Astrocyte (in vitro differentiated cells and primary cell): ENCODE results near the gene FAM240A. TPM values are rescaled to one million over a fixed set of nuclear protein-coding genes. Genes with fewer than 3 reads are reported as not detected.

Experiments
- DNase-seq: peaks from one replicate; pipeline ENCODE4 v3.0.0-alpha.2; 2010; ENCODE audit warnings: low read depth
- FAIRE-seq: peaks from 2 replicates; lab custom pipeline; 2011; peaks lifted over from hg19 to GRCh38; lab: Jason Lieb, UNC
- H2AFZ ChIP-seq: 2 replicates; pipeline ENCODE4 v1.6.0; 2012; ENCODE audit warnings: low read depth, low read length, inconsistent platforms
- H3K27ac ChIP-seq: 2 replicates; pipeline ENCODE4 v1.5.1; 2011; ENCODE audit warnings: low read depth, low read length, inconsistent platforms
- H3K27me3 ChIP-seq: 2 replicates; pipeline ENCODE4 v1.6.0; 2011; ENCODE audit warnings: low read length, inconsistent platforms; ENCODE audit not compliant: insufficient read depth
- H3K36me3 ChIP-seq: 2 replicates; pipeline ENCODE4 v1.5.1; 2011; ENCODE audit warnings: low read length, inconsistent platforms; ENCODE audit not compliant: insufficient read depth
- H3K4me1 ChIP-seq: 2 replicates; pipeline ENCODE4 v1.5.1; 2011; ENCODE audit warnings: low read length, inconsistent platforms; ENCODE audit not compliant: insufficient read depth
- H3K4me2 ChIP-seq: 2 replicates; pipeline ENCODE4 v1.6.0; 2012; ENCODE audit warnings: low read length, inconsistent platforms
- H3K4me3 ChIP-seq: 2 replicates; pipeline ENCODE4 v1.5.1; 2011; ENCODE audit warnings: low read depth, mild to moderate bottlenecking, low read length, inconsistent platforms; ENCODE audit not compliant: insufficient read depth
- H3K79me2 ChIP-seq: 2 replicates; pipeline ENCODE4 v1.6.0; 2012; ENCODE audit warnings: mild to moderate bottlenecking, low read length, inconsistent platforms; ENCODE audit not compliant: insufficient read depth
- H3K9ac ChIP-seq: 2 replicates; pipeline ENCODE4 v1.6.0; 2012; ENCODE audit warnings: mild to moderate bottlenecking, low read length, inconsistent platforms
- H3K9me3 ChIP-seq: 2 replicates; pipeline ENCODE4 v1.5.1; 2012; ENCODE audit warnings: low read depth, mild to moderate bottlenecking, low read length, inconsistent platforms; ENCODE audit not compliant: insufficient read depth
- H4K20me1 ChIP-seq: 2 replicates; pipeline ENCODE4 v1.6.0; 2012; ENCODE audit warnings: low read length, inconsistent platforms; ENCODE audit not compliant: insufficient read depth
- H3K27ac Mint-ChIP-seq: one replicate; pipeline ENCODE4 v1.8.0; 2021; ENCODE audit warnings: mild to moderate bottlenecking, mixed read lengths; ENCODE audit not compliant: unreplicated experiment
- H3K27me3 Mint-ChIP-seq: one replicate; pipeline ENCODE4 v1.8.0; 2021; ENCODE audit warnings: low read depth, mixed read lengths; ENCODE audit not compliant: unreplicated experiment
- H3K36me3 Mint-ChIP-seq: one replicate; pipeline ENCODE4 v1.8.0; 2021; ENCODE audit warnings: low read depth, mixed read lengths; ENCODE audit not compliant: unreplicated experiment
- H3K4me1 Mint-ChIP-seq: one replicate; pipeline ENCODE4 v1.8.0; 2021; ENCODE audit warnings: low read depth, mixed read lengths; ENCODE audit not compliant: unreplicated experiment
- H3K4me3 Mint-ChIP-seq: one replicate; pipeline ENCODE4 v1.8.0; 2021; ENCODE audit warnings: mild to moderate bottlenecking, moderate library complexity, mixed read lengths; ENCODE audit not compliant: unreplicated experiment
- H3K9me3 Mint-ChIP-seq: one replicate; pipeline ENCODE4 v1.8.0; 2021; ENCODE audit warnings: mild to moderate bottlenecking, mixed read lengths; ENCODE audit not compliant: unreplicated experiment
- CTCF ChIP-seq: IDR thresholded peaks from 2 replicates; pipeline ENCODE4 v1.5.1; 2011; ENCODE audit warnings: low read depth, mild to moderate bottlenecking, inconsistent platforms, low read length, moderate library complexity; ENCODE audit not compliant: insufficient read depth
- EZH2 ChIP-seq: IDR thresholded peaks from 2 replicates; pipeline ENCODE4 v1.6.1; 2012; ENCODE audit warnings: mild to moderate bottlenecking, low read length, inconsistent platforms; ENCODE audit not compliant: insufficient read depth
- total RNA-seq: library from RNA; stranded (reverse); gene quantifications from 2 replicates; pipeline ENCODE4 v1.2.1, GENCODE V29; 2021

FAM240A gene
- total RNA-seq, 1 donor from 2014 or later, result not detected

GRCh38 chr3:46667657-46668056, 55.3 kb downstream of the FAM240A start:
- peaks cover 10% of the 10 kb centered on the region for H3K4me1 Mint-ChIP-seq
- H3K27ac Mint-ChIP-seq, result no peak overlapping the region
- H3K4me1 ChIP-seq, result peaks cover 9% of the 10 kb centered on the region
- H3K4me2 ChIP-seq, result no peak overlapping the region
- peaks cover 2% of the 10 kb centered on the region for H3K36me3 Mint-ChIP-seq
- TF ChIP-seq CTCF (no peak), EZH2 (no peak)
- DNase-seq (no peak), FAIRE-seq (no peak)
- H3K79me2 ChIP-seq, result no peaks in the 10 kb centered on the region
- peaks cover 34% of the 10 kb centered on the region for H3K27me3 Mint-ChIP-seq
- H3K4me3 Mint-ChIP-seq, result no peak overlapping the region
- no peak overlapping the region for H2AFZ ChIP-seq
- H3K9ac ChIP-seq, result no peak overlapping the region
- no peak overlapping the region for H3K4me3 ChIP-seq
- H3K27ac ChIP-seq, result no peak overlapping the region
- H4K20me1 ChIP-seq, result no peaks in the 10 kb centered on the region
- peaks cover under 1% of the 10 kb centered on the region for H3K9me3 Mint-ChIP-seq
- H3K27me3 ChIP-seq, result no peaks in the 10 kb centered on the region
- H3K9me3 ChIP-seq, result no peaks in the 10 kb centered on the region
- H3K36me3 ChIP-seq, result no peaks in the 10 kb centered on the region

GRCh38 chr3:46668116-46668515, 55.8 kb downstream of the FAM240A start:
- Histone ChIP-seq H3K4me2 (no peak overlapping the region), H3K27ac (no peak overlapping the region), H3K4me3 (no peak overlapping the region), H3K4me1 (peaks cover 5% of the 10 kb centered on the region), H3K9ac (no peak overlapping the region), H3K9me3 (no peaks in the 10 kb centered on the region), H3K36me3 (no peaks in the 10 kb centered on the region), H4K20me1 (no peaks in the 10 kb centered on the region), H3K27me3 (no peaks in the 10 kb centered on the region), H2AFZ (no peak overlapping the region), H3K79me2 (no peaks in the 10 kb centered on the region)
- H3K9me3 Mint-ChIP-seq, result no peaks in the 10 kb centered on the region
- TF ChIP-seq EZH2 (no peak), CTCF (no peak)
- no peak overlapping the region for H3K27ac Mint-ChIP-seq
- peaks cover 31% of the 10 kb centered on the region for H3K27me3 Mint-ChIP-seq
- no peak overlapping the region for H3K4me3 Mint-ChIP-seq
- FAIRE-seq (no peak), DNase-seq (no peak)
- H3K4me1 Mint-ChIP-seq, result peaks cover 7% of the 10 kb centered on the region
- peaks cover 3% of the 10 kb centered on the region for H3K36me3 Mint-ChIP-seq

- no peak overlapping the region for H3K4me2 ChIP-seq
- peaks cover 3% of the 10 kb centered on the region for H3K4me1 Mint-ChIP-seq
- no peaks in the 10 kb centered on the region for H3K9me3 ChIP-seq
- H3K27me3 ChIP-seq, result no peaks in the 10 kb centered on the region
- DNase-seq, result no peak
- H3K36me3 Mint-ChIP-seq, result peaks cover 7% of the 10 kb centered on the region
- no peak for FAIRE-seq
- H3K36me3 ChIP-seq, result no peaks in the 10 kb centered on the region
- H3K4me1 ChIP-seq, result no peaks in the 10 kb centered on the region
- no peak overlapping the region for H2AFZ ChIP-seq
- no peaks in the 10 kb centered on the region for H3K79me2 ChIP-seq
- no peaks in the 10 kb centered on the region for H4K20me1 ChIP-seq
- peaks cover 28% of the 10 kb centered on the region for H3K27me3 Mint-ChIP-seq
- H3K27ac ChIP-seq, result no peak overlapping the region
- H3K4me3 ChIP-seq, result no peak overlapping the region
- no peak overlapping the region for H3K27ac Mint-ChIP-seq
- H3K9me3 Mint-ChIP-seq, result no peaks in the 10 kb centered on the region
- no peak overlapping the region for H3K4me3 Mint-ChIP-seq
- H3K9ac ChIP-seq, result no peak overlapping the region
- no peak for TF ChIP-seq CTCF
- TF ChIP-seq EZH2, result no peak
Observed at GRCh38 chr3:46668591-46668990, 56.3 kb downstream of the FAM240A start.
